Body of pancreas (tissue), 4 donors: ENCODE data around the gene HAGHL.

ENCODE experiments used
- POLR2A ChIP-seq, 3 donors: fragments of 450-650 bp; IDR thresholded peaks; one replicate each; pipeline ENCODE4 v1.6.1; 2016; ENCODE audit warnings: antibody characterized with exemption in 3 of 3, mild to moderate bottlenecking in 2 of 3
- TF ChIP-seq, protein P1 (sequence below), 7 experiments: fragments of 450-650 bp in 4 of 7; fragments of 200-600 bp in 3 of 7; sonication (generic) in 3 of 7; IDR thresholded peaks; one replicate each; pipeline ENCODE4 v1.5.1; 2016 to 2019; ENCODE audit warnings: antibody characterized with exemption in 7 of 7

DNA sequence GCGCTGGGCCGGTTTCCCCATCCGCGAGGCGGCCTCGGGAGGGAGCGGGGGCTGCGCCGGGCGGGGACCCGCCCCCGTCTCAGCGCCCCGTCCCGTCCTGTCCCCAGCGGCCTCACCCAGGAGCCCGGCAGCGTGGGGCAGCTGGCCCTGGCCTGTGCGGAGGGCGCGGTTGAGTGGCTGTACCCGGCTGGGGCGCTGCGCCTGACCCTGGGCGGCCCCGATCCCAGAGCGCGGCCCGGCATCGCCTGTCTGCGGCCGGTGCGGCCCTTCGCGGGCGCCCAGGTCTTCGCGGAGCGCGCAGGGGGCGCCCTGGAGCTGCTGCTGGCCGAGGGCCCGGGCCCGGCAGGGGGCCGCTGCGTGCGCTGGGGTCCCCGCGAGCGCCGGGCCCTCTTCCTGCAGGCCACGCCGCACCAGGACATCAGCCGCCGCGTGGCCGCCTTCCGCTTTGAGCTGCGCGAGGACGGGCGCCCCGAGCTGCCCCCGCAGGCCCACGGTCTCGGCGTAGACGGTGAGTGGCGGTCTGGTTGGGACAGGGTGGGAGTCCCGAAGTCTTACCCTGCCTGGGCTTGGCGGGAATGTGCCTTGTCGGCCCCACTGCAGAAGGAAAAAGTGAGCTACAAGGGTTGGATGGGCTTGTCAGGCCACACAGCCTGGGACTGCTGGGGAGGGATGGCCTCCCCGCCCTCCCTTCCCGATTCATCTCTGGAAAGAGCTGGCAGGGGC, 11.3 kb upstream of the HAGHL start:
- no peak for TF ChIP-seq POLR2A (IDR thresholded peaks at IDR 0.05)
- TF ChIP-seq, protein P1, sequence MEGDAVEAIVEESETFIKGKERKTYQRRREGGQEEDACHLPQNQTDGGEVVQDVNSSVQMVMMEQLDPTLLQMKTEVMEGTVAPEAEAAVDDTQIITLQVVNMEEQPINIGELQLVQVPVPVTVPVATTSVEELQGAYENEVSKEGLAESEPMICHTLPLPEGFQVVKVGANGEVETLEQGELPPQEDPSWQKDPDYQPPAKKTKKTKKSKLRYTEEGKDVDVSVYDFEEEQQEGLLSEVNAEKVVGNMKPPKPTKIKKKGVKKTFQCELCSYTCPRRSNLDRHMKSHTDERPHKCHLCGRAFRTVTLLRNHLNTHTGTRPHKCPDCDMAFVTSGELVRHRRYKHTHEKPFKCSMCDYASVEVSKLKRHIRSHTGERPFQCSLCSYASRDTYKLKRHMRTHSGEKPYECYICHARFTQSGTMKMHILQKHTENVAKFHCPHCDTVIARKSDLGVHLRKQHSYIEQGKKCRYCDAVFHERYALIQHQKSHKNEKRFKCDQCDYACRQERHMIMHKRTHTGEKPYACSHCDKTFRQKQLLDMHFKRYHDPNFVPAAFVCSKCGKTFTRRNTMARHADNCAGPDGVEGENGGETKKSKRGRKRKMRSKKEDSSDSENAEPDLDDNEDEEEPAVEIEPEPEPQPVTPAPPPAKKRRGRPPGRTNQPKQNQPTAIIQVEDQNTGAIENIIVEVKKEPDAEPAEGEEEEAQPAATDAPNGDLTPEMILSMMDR (IDR thresholded peaks at IDR 0.05): peak in 1 of 7 experiments; percentile 8
